GOT3 (cell line): Measurements from ENCODE around the gene SENP8.
A peak's percentile ranks its signal among the peaks of the same experiment; 100 is the strongest.
"Not testable (repeated sequence)": the region's sequence is repeated elsewhere in the genome, so short reads cannot be mapped to it uniquely, and the experiment has no call there.

Experiments used
- DNase-seq: peaks from one replicate; lab custom pipeline; 2025; ENCODE audit warnings: mixed read lengths; lab: John Stamatoyannopoulos, UW

The SENP8 gene

DNA sequence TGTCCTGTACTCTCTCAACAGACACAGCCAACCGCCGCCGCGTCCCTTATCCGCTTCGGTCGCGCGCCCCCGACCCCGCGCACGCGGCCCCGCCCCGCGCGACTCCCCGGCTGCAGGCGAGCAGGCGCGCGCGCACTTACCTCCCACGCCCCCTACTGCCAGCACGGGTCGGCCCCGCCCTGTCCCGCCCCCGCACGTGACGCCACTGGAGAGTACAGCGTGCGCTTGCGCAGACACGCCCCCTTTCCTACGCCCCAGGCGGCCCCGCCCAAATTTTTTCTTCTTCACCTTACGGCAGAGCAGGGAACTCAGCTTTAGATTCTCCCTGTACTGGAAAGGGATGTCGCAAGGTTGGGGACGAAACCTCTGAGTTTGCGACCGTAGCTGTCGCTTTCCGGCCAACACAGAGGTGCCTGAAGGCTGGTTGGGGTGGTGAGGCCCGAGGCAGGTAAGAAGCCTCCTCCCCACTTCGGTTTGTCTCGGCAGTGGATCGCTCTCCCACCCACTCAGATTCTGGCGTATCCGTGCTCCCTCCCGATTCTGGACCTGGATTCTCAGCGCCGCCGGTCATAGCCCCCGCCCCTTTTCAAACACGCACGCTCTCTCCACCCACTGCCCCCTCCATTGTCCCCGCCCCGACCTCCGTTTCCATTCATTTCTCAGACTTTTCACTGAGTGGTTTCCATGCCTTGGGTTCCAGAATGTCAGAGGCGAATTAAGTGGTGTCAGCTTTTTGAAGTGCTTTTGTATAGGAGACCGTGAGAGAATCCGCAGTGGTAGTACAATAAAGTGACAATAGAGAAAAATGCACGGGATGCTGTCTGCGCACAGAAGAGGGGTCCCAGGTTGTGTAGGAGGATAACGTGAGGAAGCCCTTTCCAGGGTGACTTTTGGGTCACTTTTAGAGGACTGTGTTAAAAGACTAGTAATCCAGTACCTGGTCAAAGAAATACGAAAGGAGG is at the start of gene SENP8, which contains the start of gene MYO9A:
Gene SENP8 (plus strand): TSS at position 387 of the 962 bp plus-strand sequence. CDS start 21,221 bp downstream, outside the sequence.
Gene MYO9A (minus strand): TSS at position 134 of the 962 bp plus-strand sequence. CDS start 71,587 bp downstream, outside the sequence.
- DNase-seq: peak; percentile 97

DNA sequence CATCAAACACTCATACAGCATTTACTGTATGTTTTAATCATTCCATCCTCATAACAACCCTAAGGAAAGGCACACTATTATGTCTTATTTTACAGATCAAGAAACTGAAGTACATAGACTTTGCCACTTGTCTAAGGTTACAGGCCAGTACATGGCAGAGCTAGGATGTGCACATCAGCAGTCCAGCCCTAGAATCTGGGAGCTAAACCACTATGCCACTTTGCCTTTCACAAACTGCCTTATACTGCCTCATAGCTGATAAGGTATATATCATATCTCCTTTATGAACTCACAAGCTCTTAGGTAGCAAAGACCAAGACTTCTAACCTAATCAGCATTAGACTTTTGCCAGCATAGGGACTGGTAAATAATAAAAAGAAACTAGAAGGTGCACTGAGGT is 49.3 kb upstream of the SENP8 start:
- no peak for DNase-seq

DNA sequence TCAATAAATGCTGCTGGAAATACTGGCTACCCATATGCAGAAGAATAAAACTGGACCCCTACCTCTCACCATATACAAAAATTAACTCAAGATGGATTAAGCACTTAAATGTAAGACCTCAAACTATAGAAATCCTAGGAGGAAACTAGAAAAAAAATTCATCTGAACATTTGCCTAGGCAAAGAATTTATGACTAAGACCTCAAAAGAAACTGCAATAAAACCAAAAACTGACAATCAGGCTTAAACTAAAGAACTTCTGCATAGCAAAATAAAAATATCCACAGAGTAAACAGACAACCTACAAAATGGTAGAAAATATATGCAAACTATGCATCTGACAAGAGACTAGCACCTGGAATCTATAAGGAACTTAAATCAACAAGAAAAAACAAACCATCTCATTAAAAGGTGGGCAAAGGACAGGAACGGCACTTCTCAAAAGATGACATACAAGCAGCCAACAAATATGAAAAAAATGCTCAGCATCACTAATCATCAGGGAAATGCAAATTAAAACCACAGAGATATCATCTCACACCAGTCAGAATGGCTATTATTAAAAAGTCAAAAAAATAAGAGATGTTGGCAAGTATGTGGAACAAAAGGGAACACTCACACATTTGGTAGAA is 47.3 kb upstream of the SENP8 start:
- no peak for DNase-seq

DNA sequence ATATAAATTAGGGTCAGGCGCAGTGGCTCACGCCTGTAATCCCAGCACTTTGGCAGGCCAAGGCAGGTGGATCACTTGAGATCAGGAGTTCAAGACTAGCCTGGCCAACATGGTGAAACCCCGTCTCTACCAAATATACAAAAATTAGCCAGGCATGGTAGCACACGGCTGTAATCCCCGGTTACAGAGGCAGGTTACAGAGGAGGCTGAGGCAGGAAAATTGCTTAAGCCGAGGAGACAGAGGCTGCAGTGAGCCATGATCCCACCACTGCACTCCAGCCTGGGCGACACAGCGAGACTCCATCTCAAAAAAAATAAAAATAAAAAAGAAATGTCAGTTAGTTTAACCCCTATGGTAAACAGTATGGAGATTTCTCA is 46.8 kb upstream of the SENP8 start:
- DNase-seq: not testable (repeated sequence)

DNA sequence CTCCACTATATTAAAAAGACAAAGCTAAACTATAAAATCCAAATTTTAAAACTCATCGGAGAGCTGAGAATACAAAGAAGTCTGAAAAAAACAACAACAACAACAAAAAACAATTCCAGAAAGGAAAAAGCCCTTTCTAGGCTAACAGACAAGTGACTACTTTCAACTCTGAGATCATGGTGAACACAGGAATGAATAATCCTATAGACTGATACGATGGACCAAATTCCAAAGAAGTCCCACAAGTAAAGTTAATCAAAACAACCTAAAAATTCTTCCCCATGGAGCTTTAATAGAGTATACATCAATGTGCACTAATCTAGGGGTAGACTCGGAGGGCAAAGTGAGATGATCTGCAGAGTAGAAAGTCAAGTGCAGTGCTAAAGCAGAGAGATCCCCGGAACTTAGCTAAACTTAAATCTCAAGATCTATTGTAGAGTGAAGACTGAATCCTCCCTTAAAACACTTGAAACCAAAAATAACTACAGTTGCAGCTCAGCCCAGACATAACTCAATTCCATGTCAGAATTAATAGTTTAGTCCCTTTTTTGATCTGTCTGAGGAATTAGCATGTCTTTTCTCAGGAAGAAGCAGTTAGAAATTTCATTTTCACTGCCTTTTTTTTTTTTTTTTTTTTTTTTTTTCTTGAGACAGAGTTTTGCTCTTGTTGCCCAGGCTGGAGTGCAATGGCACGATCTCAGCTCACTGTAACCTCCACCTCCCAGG is 43.7 kb upstream of the SENP8 start:
- DNase-seq: no peak

DNA sequence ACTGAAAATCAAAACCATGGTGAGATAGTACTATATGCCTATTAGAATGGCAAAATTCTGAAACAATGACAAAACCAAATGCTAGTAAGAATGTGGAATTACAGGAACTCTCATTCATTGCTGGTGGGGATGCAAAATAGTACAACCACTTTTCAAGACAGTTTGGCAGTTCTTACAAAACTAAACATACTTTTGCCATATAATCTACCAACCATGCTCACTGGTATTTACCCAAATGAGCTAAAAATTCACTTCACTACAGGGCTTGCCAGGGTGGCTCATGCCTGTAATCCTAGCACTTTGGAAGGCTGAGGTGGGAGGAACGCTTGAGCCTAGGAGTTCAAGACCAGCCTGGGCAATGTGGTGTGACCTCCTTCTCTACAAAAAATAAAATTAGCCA is 40.3 kb upstream of the SENP8 start:
- DNase-seq: no peak

DNA sequence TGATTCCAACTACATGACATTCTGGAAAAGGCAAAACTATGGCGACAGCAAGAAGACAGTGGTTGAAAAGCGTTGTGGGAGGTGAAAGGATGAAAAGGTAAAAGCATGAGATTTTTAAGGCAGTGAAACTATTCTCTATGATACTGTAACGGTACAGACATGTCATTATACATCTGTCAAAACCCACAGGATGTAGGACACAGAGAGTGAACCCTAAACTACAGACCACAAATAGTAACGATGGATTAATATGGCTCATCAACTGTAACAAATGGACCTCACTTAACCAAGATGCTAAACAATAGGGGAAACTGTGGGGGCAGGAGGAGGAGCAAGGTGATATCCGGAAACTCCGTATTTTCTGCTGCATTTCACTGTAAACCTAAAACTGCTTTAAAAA is 39.3 kb upstream of the SENP8 start:
- no peak for DNase-seq

DNA sequence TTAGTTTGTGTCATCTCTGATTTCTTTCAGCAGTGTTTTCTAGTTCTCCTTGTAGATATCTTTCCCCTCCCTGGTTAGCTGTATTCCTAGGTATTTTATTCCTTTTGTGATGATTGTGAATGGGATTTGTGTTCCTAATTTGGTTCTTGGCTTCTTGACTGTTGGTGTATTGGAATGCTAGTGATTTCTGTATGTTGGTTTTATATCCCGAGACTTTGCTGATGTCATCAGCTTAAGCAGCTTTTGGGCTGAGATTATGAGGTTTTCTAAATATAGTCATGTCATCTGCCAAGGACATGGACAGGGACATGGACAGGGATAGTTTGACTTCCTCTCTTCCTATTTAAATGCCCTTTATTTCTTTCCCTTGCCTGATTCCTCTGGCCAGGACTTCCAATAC is 36.0 kb upstream of the SENP8 start:
- DNase-seq: no peak

DNA sequence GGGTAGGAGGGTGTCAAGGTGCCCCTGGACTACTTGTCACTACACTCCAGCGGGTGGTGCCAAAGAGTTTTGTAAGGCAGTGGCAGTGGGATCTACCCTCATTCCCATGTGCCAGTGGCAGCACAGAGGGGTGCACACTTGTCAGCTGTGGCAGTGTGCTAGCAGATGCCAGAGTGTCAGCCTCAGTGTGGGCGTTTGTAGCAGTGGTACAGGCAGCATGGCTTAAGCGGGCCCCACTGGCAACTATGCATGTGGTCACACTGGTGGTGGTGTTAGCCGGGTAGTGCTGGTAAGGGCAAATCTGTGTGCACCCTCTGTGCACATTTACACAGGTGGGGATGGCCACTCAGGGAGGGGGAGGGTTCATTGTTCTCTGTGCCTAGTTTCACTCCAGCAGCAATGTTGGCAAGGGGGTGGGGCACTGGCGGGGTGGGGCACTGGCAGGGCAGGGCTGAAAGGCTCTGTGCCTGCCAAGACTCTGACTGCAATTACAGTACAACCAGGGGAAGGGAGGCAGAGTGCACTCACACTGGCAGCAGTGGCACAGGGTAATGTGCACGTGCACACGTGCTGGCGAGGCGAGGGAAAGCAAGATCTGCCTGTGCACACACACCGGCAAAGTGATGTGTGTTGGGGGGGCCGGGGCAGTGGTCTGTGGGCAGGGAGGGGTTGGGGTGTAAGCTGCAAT is 32.0 kb upstream of the SENP8 start:
- DNase-seq: no peak

DNA sequence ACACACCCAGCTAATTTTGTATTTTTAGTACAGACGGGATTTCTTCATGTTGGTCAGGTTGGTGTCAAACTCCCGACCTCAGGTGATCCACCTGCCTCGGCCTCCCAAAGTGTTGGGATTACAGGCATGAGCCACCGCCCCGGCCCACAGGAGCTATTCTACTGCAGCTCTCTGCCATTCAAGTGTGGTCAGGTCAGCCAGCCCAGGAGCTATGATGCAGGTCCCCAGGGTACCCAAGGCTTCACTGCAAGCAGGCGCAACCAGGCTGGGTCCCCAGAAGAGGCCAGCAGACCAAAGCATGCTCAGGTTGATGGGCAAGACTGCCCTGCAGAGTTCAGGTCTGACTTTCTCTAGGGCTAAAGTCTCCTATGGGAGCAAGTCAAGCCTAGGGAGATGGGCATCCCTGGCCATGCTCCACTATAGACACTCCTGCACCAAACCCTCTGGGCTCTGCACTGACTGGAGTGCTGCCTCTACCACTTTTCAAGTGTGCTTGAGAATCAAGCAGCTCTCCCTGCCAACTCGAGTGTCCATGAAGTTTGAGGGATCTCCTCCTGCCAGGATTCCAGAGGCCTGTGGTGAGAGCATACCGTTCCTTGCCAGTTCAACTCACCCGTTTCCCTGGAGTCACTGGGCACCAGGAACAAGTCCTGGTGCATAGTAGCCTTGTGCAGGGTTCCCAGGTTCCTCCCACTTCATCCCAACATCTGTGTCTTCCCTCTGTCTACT is 31.1 kb upstream of the SENP8 start:
- no peak for DNase-seq

DNA sequence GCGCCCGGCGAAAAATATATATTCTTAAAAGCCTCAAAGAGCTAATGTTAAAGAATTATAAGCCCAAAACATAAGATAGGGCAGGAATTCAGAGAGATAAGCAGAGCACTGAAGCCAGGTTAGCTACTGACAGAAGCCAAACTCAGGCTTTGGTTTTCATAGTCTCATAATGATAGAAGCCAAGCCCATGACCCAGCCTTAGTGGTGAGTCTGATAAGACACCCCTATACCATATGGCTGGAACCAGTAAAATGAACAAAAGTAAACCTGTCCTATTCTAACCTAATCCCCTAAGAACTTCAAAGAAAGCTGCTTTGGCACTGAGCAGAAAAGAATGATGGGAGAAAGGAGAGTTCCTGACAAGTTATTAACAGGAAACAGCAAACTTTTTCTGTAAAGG is 26.2 kb upstream of the SENP8 start:
- no peak for DNase-seq

DNA sequence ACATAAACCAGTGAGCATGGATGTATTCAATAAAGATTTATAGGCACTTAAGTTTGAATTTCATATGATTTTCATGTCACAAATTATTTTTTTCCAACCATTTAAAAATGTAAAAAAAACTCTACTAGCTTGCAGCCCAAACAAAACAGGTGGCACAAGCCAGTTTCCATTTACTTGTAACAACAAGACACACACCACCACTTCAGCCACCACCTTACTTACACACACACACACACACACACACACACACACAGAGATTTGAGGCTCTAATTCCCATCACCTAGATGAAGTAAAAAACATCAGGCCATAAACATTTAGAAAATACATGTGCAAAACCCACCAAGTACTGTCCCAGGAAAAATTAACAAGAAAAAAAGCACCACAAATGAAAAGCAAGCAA is 25.5 kb upstream of the SENP8 start:
- DNase-seq: no peak

DNA sequence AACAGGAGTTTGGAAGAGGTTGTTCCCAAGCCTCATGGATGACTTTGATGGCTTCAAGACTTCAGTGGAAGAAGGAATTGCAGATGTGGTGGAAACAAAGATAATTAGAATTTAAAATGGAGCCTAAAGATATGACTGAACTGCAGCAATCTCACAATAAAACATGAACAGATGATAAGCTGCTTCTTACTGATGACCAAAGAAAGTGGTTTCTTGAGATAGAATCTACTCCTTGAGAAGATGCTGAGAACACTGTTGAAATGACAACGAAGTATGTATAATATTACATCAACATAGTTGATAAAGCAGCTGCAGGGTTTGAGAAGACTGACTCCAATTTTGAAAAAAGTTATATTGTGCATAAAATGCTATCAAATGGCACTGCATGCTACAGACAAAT is 21.4 kb upstream of the SENP8 start:
- DNase-seq: no peak

DNA sequence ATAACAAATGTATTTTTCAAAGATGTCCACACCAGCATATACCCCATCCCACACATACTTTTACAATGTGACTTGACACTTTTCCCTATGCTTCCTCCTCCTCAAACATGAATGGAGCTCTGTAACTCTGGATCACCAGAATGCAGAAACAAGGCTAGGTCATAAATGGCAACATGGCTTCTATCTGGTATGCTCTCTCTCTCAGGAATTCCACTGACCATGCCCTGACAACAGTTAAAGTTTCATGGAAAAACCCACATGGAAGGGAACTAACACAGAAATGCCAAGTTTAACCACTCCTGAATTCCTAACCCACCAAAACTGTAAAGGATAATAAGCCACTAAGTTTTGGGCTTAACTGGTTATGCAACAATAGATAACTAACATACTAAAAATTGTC is 20.2 kb upstream of the SENP8 start:
- no peak for DNase-seq

DNA sequence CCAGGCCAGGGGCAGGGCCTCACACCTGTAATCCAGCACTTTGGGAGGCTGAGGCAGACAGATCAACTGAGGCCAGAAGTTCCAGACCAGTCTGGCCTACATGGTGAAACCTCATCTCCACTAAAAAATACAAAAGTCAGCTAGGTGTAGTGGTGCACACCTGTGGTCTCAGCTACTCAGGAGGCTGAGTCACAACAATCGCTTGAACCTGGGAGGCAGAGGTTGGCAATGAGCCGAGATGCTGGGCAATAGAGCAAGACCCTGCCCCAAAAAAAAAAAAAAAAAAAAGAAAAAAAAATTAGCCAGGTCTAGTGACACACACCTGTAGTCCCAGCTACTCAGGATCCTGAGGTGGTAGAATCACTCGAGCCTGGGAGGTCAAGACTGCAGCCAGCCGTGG is 19.0 kb upstream of the SENP8 start:
- DNase-seq: no peak

DNA sequence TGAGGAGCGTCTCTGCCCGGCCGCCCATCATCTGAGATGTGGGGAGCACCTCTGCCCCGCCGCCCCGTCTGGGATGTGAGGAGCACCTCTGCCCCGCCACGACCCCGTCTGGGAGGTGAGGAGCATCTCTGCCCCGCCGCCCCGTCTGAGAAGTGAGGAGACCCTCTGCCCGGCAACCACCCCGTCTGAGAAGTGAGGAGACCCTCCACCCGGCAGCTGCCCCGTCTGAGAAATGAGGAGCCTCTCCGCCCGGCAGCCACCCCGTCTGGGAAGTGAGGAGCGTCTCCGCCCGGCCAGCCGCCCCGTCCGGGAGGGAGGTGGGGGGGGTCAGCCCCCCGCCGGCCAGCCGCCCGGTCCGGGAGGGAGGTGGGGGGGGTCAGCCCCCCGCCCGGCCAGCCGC is 17.7 kb upstream of the SENP8 start:
- DNase-seq: not testable (repeated sequence)

DNA sequence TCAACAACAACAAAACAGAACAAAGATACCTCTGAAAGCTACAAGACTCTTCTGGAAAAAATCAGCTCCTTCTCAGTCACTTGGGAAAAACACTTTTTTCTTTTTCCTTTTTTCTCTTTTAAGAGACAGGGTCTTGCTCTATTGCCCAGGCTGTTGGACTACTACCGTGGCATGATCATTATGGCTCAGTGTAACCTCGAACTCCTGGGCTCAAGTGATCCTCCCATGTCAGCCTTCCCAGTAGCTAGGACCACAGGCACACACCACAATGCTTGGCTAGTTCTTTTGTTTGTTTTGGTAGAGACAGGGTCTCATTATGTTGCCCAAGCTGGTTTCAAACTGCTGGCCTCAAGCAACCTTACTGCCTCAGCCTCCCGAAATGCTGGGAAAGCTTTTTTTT is 13.1 kb upstream of the SENP8 start:
- no peak for DNase-seq

DNA sequence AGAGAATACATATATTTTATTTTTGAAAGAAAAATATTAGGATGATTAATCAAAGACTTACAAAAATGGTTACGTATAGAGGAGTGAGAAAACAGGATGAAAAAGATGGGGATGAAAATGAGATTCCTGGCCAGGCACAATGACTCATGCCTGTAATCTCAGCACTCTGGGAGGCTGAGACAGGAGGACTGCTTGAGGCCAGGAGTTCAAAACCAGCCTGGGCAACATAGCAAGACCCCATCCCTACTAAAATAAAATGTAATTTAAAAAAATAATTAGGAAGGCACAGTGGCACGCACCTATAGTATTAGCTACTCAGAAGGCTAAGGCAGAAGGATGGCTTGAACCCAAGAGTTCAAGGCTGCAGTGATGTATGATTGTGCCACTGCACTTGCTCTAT is 12.1 kb upstream of the SENP8 start:
- DNase-seq: no peak

DNA sequence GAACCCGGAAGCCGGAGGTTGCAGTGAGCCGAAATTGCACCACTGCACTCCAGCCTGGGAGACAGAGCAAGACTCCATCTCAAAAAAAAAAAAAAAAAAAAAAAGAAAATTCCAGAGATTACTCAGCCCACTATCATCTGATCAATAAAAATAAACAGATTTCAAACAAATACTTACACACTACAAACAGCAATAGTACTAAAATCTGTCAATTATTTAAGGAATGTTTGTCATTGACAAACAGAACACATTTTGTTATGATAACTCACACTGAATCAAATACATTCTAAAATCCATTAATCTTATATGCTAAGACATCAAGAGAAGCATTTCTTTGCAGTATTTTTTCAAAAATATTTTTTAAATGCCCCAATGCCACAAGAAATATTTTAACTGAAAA is 7.8 kb upstream of the SENP8 start:
- no peak for DNase-seq

DNA sequence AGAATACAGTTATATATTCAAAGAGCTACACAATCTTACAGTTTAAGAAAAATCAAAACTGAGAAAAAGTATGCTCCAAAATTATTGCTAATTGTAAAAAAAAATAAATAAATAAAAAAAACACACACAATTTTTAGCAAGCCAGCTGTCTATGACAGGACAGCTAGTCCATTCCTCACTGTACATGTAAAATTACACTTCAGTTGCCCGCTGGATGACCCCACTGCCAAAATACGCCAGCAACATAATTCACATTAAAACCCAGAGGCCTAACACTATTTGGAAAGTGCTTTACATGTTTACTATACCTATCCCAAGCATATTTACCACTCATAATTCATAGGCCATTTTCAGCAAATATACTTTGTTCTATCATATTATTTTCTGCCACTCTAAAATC is 6.1 kb upstream of the SENP8 start:
- DNase-seq: no peak

DNA sequence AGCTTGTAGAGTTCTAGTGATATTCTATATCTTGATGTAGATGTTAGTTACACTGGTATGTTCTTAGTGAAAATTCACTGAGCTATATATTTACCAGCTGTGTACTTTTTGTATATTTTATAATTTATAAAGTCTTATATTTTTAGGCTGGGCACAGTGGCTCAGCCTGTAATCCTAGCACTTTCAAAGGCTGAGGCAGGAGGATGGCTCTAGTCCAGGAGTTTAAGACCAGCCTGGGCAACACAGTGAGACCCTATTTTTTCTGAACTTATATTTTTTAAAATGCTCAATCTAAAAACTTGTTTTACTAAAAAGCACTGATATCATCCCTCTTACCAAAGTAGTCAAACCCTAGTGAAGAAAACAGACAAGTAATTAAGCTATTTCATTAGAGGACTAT is 5.4 kb upstream of the SENP8 start:
- DNase-seq: no peak
